ENCODE results near the gene FARSA. TPM values are rescaled to one million over a fixed set of nuclear protein-coding genes. Genes with fewer than 3 reads are reported as not detected.
A peak's percentile ranks its signal among the peaks of the same experiment; 100 is the strongest.

The FARSA gene
- total and polyA plus RNA-seq, 2 of the 13 experiments (the other 11 are each of a cell fraction or from before 2014, with no cell fraction given) = 25.9 to 72.0 TPM

- TF ChIP-seq HIVEP1 (CRISPR knock-in tag; IDR thresholded peaks at IDR 0.05) (peak; percentile 76), ATF7-NPFF (CRISPR knock-in tag; IDR thresholded peaks at IDR 0.05; ENCODE audit: low read depth) (no peak), POLR2AphosphoS2 (IDR thresholded peaks at IDR 0.05; ENCODE audit: low read depth, low read length) (no peak), IKZF5 (CRISPR knock-in tag; IDR thresholded peaks at IDR 0.05) (peak; percentile 7; the same call in 1 of the 2 replicates), ZBTB49 (CRISPR knock-in tag; IDR thresholded peaks at IDR 0.05; ENCODE audit: borderline replicate concordance) (no peak), SOX13 (IDR thresholded peaks at IDR 0.05) (no peak), SOX13 (CRISPR knock-in tag; conservative IDR thresholded peaks at IDR 0.05 in 1 of 2, IDR thresholded peaks at IDR 0.05 in 1 of 2) (no peak), CBX1 (IDR thresholded peaks at IDR 0.05; ENCODE audit: low read depth) (no peak), ZNF776 (CRISPR knock-in tag; IDR thresholded peaks at IDR 0.05) (0 out of 2 replicates have a peak, but pooled peaks have one; percentile 28), BORCS8-MEF2B (CRISPR knock-in tag; IDR thresholded peaks at IDR 0.05) (0 out of 2 replicates have a peak, but pooled peaks have one; percentile 15), GTF3A (CRISPR knock-in tag; conservative IDR thresholded peaks at IDR 0.05) (0 out of 2 replicates have a peak, but pooled peaks have one; percentile 62), ONECUT2 (CRISPR knock-in tag; IDR thresholded peaks at IDR 0.05) (0 out of 2 replicates have a peak, but pooled peaks have one; percentile 32), ZNF615 (CRISPR knock-in tag; IDR thresholded peaks at IDR 0.05; ENCODE audit: borderline replicate concordance) (0 out of 2 replicates have a peak, but pooled peaks have one; percentile 10), HMGXB3 (CRISPR knock-in tag; IDR thresholded peaks at IDR 0.05; ENCODE audit: borderline replicate concordance) (no peak), MIER3 (CRISPR knock-in tag; IDR thresholded peaks at IDR 0.05; ENCODE audit: borderline replicate concordance) (no peak), NR1H2 (CRISPR knock-in tag; IDR thresholded peaks at IDR 0.05; ENCODE audit: borderline replicate concordance, low read depth) (no peak), ZNF20 (CRISPR knock-in tag; IDR thresholded peaks at IDR 0.05) (0 out of 2 replicates have a peak, but pooled peaks have one; percentile 52), E2F2 (CRISPR knock-in tag; IDR thresholded peaks at IDR 0.05; ENCODE audit: borderline replicate concordance) (no peak)
These were observed 5.5 kb upstream of the FARSA start (continued) for GRCh38 chr19:12938779-12939601.

All from HepG2 (cell line).